ACC112 (cell line): ENCODE data around the gene WNT7A.
A peak's percentile ranks its signal among the peaks of the same experiment; 100 is the strongest.
"Not testable (repeated sequence)": the region's sequence is repeated elsewhere in the genome, so short reads cannot be mapped to it uniquely, and the experiment has no call there.

Experiments used
- H2AFZ ChIP-seq: fragments of 200-600 bp; sonication (generic); one replicate; pipeline ENCODE4 v1.6.0; 2017; ENCODE audit warnings: antibody characterized with exemption, low read length; ENCODE audit not compliant: unreplicated experiment
- H3K27ac ChIP-seq: fragments of 200-600 bp; sonication (generic); 2 replicates; pipeline ENCODE4 v1.5.1; 2014; ENCODE audit warnings: low read depth, mild to moderate bottlenecking, antibody characterized with exemption, low read length, moderate library complexity
- H3K27me3 ChIP-seq: fragments of 200-600 bp; sonication (generic); 2 replicates; pipeline ENCODE4 v1.6.1; 2014; ENCODE audit warnings: mild to moderate bottlenecking, antibody characterized with exemption, low read length, moderate library complexity, mixed read lengths; ENCODE audit not compliant: insufficient read depth
- H3K36me3 ChIP-seq: fragments of 200-600 bp; sonication (generic); 2 replicates; pipeline ENCODE4 v1.6.1; 2016; ENCODE audit warnings: mild to moderate bottlenecking, antibody characterized with exemption, low read length, moderate library complexity, mixed read lengths; ENCODE audit not compliant: insufficient read depth
- H3K4me1 ChIP-seq: fragments of 200-600 bp; sonication (generic); one replicate; pipeline ENCODE4 v1.6.1; 2016; ENCODE audit warnings: low read length, mixed read lengths; ENCODE audit not compliant: insufficient read depth, unreplicated experiment, control insufficient read depth
- H3K4me3 ChIP-seq: fragments of 200-600 bp; sonication (generic); 2 replicates; pipeline ENCODE4 v1.5.1; 2014; ENCODE audit warnings: mild to moderate bottlenecking, low read depth, low read length
- H3K79me2 ChIP-seq: fragments of 200-600 bp; sonication (generic); one replicate; pipeline ENCODE4 v1.6.0; 2016; ENCODE audit warnings: low read length; ENCODE audit not compliant: control insufficient read depth, unreplicated experiment, insufficient read depth

Gene WNT7A

GRCh38 chr3:13879946-13880810 lies at the start of gene WNT7A:
Gene WNT7A, minus strand, starts transcription at chr3:13880071. Its CDS starts 255 bp downstream, at chr3:13879816.
- peaks cover 96% of the 10 kb centered on the region for H3K27me3 ChIP-seq
- H3K4me1 ChIP-seq, result no peaks in the 10 kb centered on the region
- H3K4me3 ChIP-seq, result no peak within 1 kb of the TSS
- no peak within 1 kb of the TSS for H2AFZ ChIP-seq
- no peaks in the 10 kb centered on the region for H3K36me3 ChIP-seq
- no peak within 1 kb of the TSS for H3K27ac ChIP-seq
- H3K79me2 ChIP-seq, result no peaks in the 10 kb centered on the region

- not testable (repeated sequence) for H3K27me3 ChIP-seq, H3K27ac ChIP-seq, H3K79me2 ChIP-seq, H3K36me3 ChIP-seq, H3K4me3 ChIP-seq, H3K4me1 ChIP-seq, H2AFZ ChIP-seq
Observed at GRCh38 chr3:13928741-13929140, 48.9 kb upstream of the WNT7A start.

DNA sequence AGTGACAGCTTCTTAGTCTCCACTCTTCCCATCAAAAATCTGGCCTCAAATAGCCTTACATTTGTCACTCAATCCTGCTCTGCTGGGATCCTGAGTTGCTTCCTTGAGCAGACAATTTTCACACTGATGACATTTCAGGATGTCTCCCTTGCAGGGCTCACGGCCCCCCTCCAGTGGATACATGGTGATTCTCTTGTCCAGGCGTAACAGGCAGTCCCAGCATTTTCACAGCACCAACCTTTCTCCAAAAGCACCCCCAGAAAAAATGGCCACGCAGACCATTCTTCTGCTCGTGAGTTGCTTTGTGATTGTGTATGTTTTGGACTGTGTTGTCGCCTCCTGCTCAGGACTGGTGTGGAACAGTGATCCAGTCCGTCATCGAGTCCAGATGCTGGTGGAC lies 47.4 kb upstream of the WNT7A start:
- H2AFZ ChIP-seq, result no peak overlapping the region
- no peak overlapping the region for H3K4me3 ChIP-seq
- no peaks in the 10 kb centered on the region for H3K36me3 ChIP-seq
- no peaks in the 10 kb centered on the region for H3K4me1 ChIP-seq
- no peak overlapping the region for H3K27ac ChIP-seq
- H3K79me2 ChIP-seq, result no peaks in the 10 kb centered on the region
- H3K27me3 ChIP-seq, result no peaks in the 10 kb centered on the region

- no peaks in the 10 kb centered on the region for H3K36me3 ChIP-seq
- no peak overlapping the region for H3K27ac ChIP-seq
- H2AFZ ChIP-seq, result no peak overlapping the region
- no peak overlapping the region for H3K4me3 ChIP-seq
- no peaks in the 10 kb centered on the region for H3K79me2 ChIP-seq
- no peaks in the 10 kb centered on the region for H3K27me3 ChIP-seq
- H3K4me1 ChIP-seq, result no peaks in the 10 kb centered on the region
Observed at GRCh38 chr3:13916375-13916774, 36.5 kb upstream of the WNT7A start.

DNA sequence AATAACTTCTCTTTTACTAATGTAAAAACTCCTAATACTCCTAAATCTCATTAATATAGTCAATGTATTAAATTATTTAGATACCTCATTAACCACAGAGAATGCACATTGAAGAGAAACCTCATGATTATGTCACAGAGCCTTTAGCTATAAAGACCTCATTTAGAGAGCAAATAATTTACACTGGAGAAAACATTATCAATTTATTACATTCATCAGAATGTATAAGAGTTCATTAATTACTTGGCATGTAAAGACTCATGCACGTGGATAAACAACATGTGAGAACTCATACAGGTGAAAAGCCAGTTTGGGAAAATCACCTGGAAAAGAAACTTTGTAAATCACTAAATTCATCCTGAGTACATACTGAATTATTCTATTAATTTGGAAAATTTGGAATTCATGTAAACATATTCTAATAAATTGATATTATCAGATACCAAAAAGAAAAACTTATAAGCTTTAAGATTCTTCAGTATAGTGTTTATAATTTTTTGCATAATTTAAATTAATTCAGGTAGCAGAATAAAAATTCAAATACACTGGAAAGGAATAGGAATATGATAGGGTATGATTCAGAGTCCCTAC lies 22.9 kb upstream of the WNT7A start:
- no peak overlapping the region for H3K27ac ChIP-seq
- no peaks in the 10 kb centered on the region for H3K36me3 ChIP-seq
- no peaks in the 10 kb centered on the region for H3K4me1 ChIP-seq
- no peaks in the 10 kb centered on the region for H3K79me2 ChIP-seq
- H3K27me3 ChIP-seq, result peaks cover 6% of the 10 kb centered on the region; the same call in 1 of the 2 replicates
- H2AFZ ChIP-seq, result no peak overlapping the region
- no peak overlapping the region for H3K4me3 ChIP-seq

DNA sequence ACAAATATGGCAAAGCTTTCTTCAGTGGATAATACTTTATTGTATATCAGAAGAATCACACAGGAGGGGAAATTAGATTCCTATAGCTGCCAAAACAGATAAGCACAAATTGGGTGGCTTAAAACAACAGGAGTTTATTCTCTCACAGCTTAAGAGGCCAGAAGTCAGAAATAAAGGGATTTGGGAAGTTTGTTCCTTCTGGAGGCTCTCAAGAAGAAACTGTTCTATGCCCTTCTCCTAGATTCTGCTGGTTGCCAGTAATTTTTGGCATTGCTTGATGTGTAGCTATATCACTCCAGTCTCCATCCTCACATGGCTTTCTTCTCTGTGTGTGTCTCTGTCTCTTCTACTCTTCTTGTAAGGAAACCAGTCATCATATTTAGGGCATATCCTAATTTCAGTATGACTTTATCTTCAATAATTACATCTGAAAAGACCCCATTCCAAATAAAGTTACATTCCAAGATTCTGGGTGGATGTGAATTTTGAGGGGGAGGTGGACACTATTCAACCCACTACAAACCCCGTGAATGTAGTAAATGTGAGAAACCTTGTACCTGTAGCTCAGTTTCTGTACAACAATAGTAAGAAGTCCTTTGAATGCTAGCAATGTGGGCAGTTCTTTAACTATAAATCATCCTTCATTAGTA lies 22.2 kb upstream of the WNT7A start:
- Histone ChIP-seq H3K27me3 (peaks cover 12% of the 10 kb centered on the region; the same call in 1 of the 2 replicates), H3K4me1 (no peaks in the 10 kb centered on the region), H3K79me2 (no peaks in the 10 kb centered on the region), H2AFZ (no peak overlapping the region), H3K4me3 (no peak overlapping the region), H3K36me3 (no peaks in the 10 kb centered on the region), H3K27ac (no peak overlapping the region)

GRCh38 chr3:13898346-13898745 lies 18.5 kb upstream of the WNT7A start:
- peaks cover 6% of the 10 kb centered on the region for H3K4me1 ChIP-seq
- H3K27ac ChIP-seq, result no peak overlapping the region

DNA sequence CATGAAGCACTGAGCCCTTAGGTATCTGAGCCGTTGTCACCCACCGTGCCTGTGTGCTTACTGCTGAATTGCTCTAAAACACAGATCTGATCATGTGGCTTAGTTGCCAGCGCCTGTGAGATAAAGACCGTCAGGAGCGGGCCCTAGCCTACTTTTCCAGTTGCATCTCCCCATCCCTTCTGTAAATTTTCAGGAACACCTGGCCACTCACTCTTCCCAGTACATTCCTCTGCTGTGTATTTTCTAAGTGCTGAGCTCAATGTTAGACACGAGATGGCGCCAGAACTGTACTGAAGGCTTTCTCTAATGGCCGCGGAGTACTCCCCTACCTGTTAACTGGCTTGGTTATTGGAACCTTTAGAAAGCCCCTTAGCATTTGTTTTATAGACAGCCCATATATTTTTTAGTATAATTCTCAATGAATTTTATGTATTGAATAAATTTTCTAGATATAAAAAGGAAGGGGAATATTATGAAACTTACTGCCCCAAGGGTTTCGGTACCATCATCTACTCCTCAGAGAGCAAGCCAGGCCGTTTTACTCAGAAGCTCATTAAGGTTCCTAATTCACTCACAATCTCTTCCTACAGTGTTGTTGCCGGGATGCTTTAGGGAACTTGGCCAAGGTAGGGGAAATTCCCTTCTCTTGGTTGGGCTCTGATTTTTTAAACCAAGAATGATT lies 16.7 kb upstream of the WNT7A start:
- Histone ChIP-seq H3K4me1 (peaks cover 6% of the 10 kb centered on the region), H3K4me3 (peak overlapping the region; percentile 91), H3K27me3 (peaks cover 35% of the 10 kb centered on the region), H3K27ac (no peak overlapping the region), H3K36me3 (no peaks in the 10 kb centered on the region), H3K79me2 (no peaks in the 10 kb centered on the region), H2AFZ (no peak overlapping the region)

More at GRCh38 chr3:13898346-13898745, 18.5 kb upstream of the WNT7A start:
- no peaks in the 10 kb centered on the region for H3K79me2 ChIP-seq
- peaks cover 35% of the 10 kb centered on the region for H3K27me3 ChIP-seq
- no peak overlapping the region for H3K4me3 ChIP-seq
- no peak overlapping the region for H2AFZ ChIP-seq
- no peaks in the 10 kb centered on the region for H3K36me3 ChIP-seq

DNA sequence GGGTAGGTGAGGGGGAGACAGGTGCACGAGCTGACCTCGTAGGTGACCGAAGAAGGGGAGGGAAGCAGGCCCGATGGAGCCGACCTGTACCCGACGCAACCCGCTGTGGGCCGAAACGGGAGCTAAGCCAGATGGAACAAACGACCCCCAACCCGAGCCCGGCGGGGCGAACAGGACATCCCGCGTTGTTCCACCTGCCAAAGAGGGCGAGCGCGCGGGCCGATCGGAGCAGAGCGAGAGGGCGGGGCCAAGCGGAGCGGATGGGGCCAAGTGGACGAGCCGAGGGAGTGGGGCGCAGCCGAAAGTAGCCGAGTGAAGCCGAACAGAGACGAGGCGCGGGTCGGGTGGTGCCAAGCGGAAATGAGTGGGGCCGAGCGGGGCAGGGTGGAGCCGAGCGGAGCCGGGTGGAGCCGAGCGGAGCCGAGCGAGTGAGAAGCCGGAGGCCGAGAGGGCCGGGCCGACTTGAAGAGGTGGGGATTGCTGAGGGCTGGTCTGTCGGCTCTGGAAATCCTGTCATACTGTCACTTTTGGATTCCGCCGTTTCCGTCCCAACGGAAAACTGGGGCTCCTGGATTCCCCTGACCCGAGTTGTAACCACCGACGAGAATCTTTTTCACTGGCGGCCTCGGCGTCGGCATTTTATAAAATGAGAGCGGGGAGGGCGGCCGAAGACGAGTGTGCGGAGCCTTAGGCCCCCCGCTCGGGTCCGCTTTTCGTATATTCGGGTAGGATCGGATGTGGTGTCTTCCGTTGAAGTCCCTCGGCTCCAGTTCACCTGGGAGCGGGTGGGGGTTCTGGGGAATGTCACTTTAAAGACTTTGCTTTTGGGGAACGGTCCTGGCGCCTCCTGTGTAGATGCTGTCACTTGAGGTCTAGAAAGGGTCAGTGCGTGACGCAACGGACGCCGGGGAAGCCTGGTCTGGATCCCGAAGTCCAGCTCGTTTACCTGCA lies 15.6 kb upstream of the WNT7A start:
- Histone ChIP-seq H3K27me3 (peaks cover 35% of the 10 kb centered on the region), H3K36me3 (no peaks in the 10 kb centered on the region), H3K79me2 (no peaks in the 10 kb centered on the region), H3K4me1 (peaks cover 6% of the 10 kb centered on the region), H2AFZ (peak overlapping the region; percentile 85), H3K27ac (no peak overlapping the region), H3K4me3 (peak overlapping the region; percentile 91)

GRCh38 chr3:13894807-13895154 lies 14.9 kb upstream of the WNT7A start:
- Histone ChIP-seq H3K36me3 (no peaks in the 10 kb centered on the region), H3K4me1 (peaks cover 6% of the 10 kb centered on the region), H3K27ac (no peak overlapping the region), H3K4me3 (peak overlapping the region; percentile 91), H2AFZ (peak overlapping the region; percentile 41), H3K27me3 (peaks cover 35% of the 10 kb centered on the region), H3K79me2 (no peaks in the 10 kb centered on the region)
